Loucy (cell line): ENCODE data around the gene IL2RG.
A peak's percentile ranks its signal among the peaks of the same experiment; 100 is the strongest.

Experiments used
- H2AFZ ChIP-seq: fragments of 200-600 bp; sonication (generic); 2 replicates; pipeline ENCODE4 v1.6.0; 2016; ENCODE audit warnings: antibody characterized with exemption, mild to moderate bottlenecking, low read length, moderate library complexity
- H3F3A ChIP-seq: fragments of 200-600 bp; 2 replicates; pipeline ENCODE4 v1.6.0; 2016; ENCODE audit warnings: antibody characterized with exemption, low read depth, mild to moderate bottlenecking
- H3K27me3 ChIP-seq: fragments of 200-600 bp; sonication (generic); 2 replicates; pipeline ENCODE4 v1.6.1; 2014; ENCODE audit warnings: low read length, mild to moderate bottlenecking; ENCODE audit not compliant: insufficient read depth, poor library complexity, severe bottlenecking
- H3K36me3 ChIP-seq: fragments of 200-600 bp; sonication (generic); 2 replicates; pipeline ENCODE4 v1.6.1; 2016; ENCODE audit warnings: low read length; ENCODE audit not compliant: insufficient read depth
- H3K4me1 ChIP-seq: fragments of 200-600 bp; sonication (generic); 2 replicates; pipeline ENCODE4 v1.5.1; 2014; ENCODE audit warnings: low read length, mild to moderate bottlenecking; ENCODE audit not compliant: insufficient read depth, poor library complexity, severe bottlenecking
- H3K4me2 ChIP-seq: fragments of 200-600 bp; sonication (generic); 2 replicates; pipeline ENCODE4 v1.6.0; 2014; ENCODE audit warnings: antibody characterized with exemption, low read length, low read depth, mild to moderate bottlenecking; ENCODE audit not compliant: poor library complexity, severe bottlenecking
- H3K4me3 ChIP-seq: fragments of 200-600 bp; sonication (generic); 2 replicates; pipeline ENCODE4 v1.5.1; 2014; ENCODE audit warnings: low read length, mild to moderate bottlenecking, mixed read lengths; ENCODE audit not compliant: poor library complexity, severe bottlenecking
- H3K79me2 ChIP-seq: fragments of 200-600 bp; sonication (generic); 2 replicates; pipeline ENCODE4 v1.6.1; 2014; ENCODE audit warnings: low read length; ENCODE audit not compliant: insufficient read depth
- H3K9ac ChIP-seq: fragments of 200-600 bp; sonication (generic); 2 replicates; pipeline ENCODE4 v1.6.0; 2014; ENCODE audit warnings: mild to moderate bottlenecking, low read depth, low read length, moderate library complexity; ENCODE audit not compliant: poor library complexity, severe bottlenecking
- H3K9me2 ChIP-seq: fragments of 200-600 bp; sonication (generic); replicated peaks from 2 replicates; pipeline ENCODE4 v1.6.1; 2016; ENCODE audit warnings: low read depth, low read length, mixed read lengths
- H3K9me3 ChIP-seq: fragments of 200-600 bp; sonication (generic); 2 replicates; pipeline ENCODE4 v1.6.1; 2014; ENCODE audit warnings: mild to moderate bottlenecking, antibody characterized with exemption, low read length, low read depth; ENCODE audit not compliant: insufficient read depth
- H4K20me1 ChIP-seq: fragments of 200-600 bp; sonication (generic); 2 replicates; pipeline ENCODE4 v1.6.0; 2014; ENCODE audit warnings: antibody characterized with exemption, low read length, mild to moderate bottlenecking; ENCODE audit not compliant: insufficient read depth, poor library complexity, severe bottlenecking
- CTCF ChIP-seq: fragments of 200-600 bp; sonication (generic); conservative IDR thresholded peaks from 2 replicates; pipeline ENCODE4 v1.5.1; 2014; ENCODE audit warnings: mild to moderate bottlenecking, antibody characterized with exemption, low read length
- EZH2phosphoT487 ChIP-seq: fragments of 200-600 bp; IDR thresholded peaks from 2 replicates; pipeline ENCODE4 v1.6.1; 2018; ENCODE audit warnings: antibody characterized with exemption, mild to moderate bottlenecking, moderate library complexity, borderline replicate concordance

IL2RG gene

DNA sequence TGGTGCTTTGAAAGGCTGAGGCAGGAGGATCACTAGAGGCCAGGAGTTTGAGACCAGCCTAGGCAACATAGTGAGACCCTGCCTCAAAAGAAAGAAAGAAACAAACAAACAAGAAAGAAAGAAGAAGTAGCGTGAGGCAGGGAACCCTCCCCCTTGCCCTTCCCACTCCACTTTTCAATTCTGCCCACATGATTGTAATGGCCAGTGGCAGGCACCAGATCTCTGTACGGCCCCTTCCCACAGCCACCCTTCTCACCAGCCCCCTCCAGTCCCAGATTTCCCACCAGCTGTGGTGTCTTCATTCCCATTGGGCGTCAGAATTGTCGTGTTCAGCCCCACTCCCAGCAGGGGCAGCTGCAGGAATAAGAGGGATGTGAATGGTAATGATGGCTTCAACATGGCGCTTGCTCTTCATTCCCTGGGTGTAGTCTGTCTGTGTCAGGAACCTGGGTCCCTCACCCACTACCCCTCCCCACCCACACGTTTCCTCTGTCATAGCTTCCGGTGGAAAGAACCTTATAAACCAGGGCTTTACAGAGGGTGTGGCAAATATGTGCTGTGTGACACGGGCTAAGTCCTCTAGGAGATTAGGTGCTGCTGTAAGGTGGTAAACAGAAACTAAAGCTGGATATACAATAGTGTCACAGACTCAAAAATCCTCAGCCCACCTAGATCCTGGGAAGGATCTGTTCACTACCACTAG is at the start of gene IL2RG:
TSS of gene IL2RG (minus strand) at position 437 of the 703 bp plus-strand sequence. CDS start at position 399, 38 bp downstream.
- H3K4me2 ChIP-seq, result peak within 1 kb of the TSS; percentile 100

GRCh38 chrX:71160475-71160874 is 49.1 kb upstream of the IL2RG start:
- Histone ChIP-seq H4K20me1 (no peaks in the 10 kb centered on the region), H3K4me1 (no peaks in the 10 kb centered on the region), H3K36me3 (no peaks in the 10 kb centered on the region)

More for the DNA sequence above, at the start of gene IL2RG:
- peaks cover 54% of the 10 kb centered on the region for H3K79me2 ChIP-seq
- H3K9me2 ChIP-seq, result no peaks in the 10 kb centered on the region
- H3K27me3 ChIP-seq, result no peaks in the 10 kb centered on the region
- peak within 1 kb of the TSS; percentile 96 for H3K4me3 ChIP-seq
- H3K9me3 ChIP-seq, result no peaks in the 10 kb centered on the region
- H3F3A ChIP-seq, result peaks cover 8% of the 10 kb centered on the region
- peak within 1 kb of the TSS; percentile 100 for H3K9ac ChIP-seq
- no peaks in the 10 kb centered on the region for H3K36me3 ChIP-seq
- H4K20me1 ChIP-seq, result no peaks in the 10 kb centered on the region
- H2AFZ ChIP-seq, result no peak within 1 kb of the TSS
- TF ChIP-seq EZH2phosphoT487 (no peak), CTCF (no peak)
- peaks cover 36% of the 10 kb centered on the region for H3K4me1 ChIP-seq

GRCh38 chrX:71159335-71159734 is 48.0 kb upstream of the IL2RG start:
- TF ChIP-seq EZH2phosphoT487, result no peak
- no peak for TF ChIP-seq CTCF
- no peak overlapping the region for H3K9ac ChIP-seq
- H3K79me2 ChIP-seq, result no peaks in the 10 kb centered on the region
- no peaks in the 10 kb centered on the region for H3K9me2 ChIP-seq
- H3K4me1 ChIP-seq, result no peaks in the 10 kb centered on the region
- no peaks in the 10 kb centered on the region for H4K20me1 ChIP-seq
- no peaks in the 10 kb centered on the region for H3F3A ChIP-seq
- no peaks in the 10 kb centered on the region for H3K9me3 ChIP-seq
- no peak overlapping the region for H3K4me2 ChIP-seq
- no peaks in the 10 kb centered on the region for H3K27me3 ChIP-seq
- H2AFZ ChIP-seq, result no peak overlapping the region
- H3K4me3 ChIP-seq, result no peak overlapping the region
- H3K36me3 ChIP-seq, result no peaks in the 10 kb centered on the region

More at GRCh38 chrX:71160475-71160874, 49.1 kb upstream of the IL2RG start:
- Histone ChIP-seq H3K4me3 (no peak overlapping the region), H3K9me2 (no peaks in the 10 kb centered on the region), H3K4me2 (no peak overlapping the region), H2AFZ (no peak overlapping the region), H3K9me3 (no peaks in the 10 kb centered on the region), H3K27me3 (no peaks in the 10 kb centered on the region), H3K79me2 (no peaks in the 10 kb centered on the region), H3K9ac (no peak overlapping the region), H3F3A (no peaks in the 10 kb centered on the region)
- TF ChIP-seq CTCF (no peak), EZH2phosphoT487 (no peak)
